ENCODE results near the gene TSPOAP1. TPM values are rescaled to one million over a fixed set of nuclear protein-coding genes. Genes with fewer than 3 reads are reported as not detected.

The TSPOAP1 gene
- total RNA-seq, 4 donors from 2014 or later, result 0.59 to 43.7 (median 32.4) TPM

DNA sequence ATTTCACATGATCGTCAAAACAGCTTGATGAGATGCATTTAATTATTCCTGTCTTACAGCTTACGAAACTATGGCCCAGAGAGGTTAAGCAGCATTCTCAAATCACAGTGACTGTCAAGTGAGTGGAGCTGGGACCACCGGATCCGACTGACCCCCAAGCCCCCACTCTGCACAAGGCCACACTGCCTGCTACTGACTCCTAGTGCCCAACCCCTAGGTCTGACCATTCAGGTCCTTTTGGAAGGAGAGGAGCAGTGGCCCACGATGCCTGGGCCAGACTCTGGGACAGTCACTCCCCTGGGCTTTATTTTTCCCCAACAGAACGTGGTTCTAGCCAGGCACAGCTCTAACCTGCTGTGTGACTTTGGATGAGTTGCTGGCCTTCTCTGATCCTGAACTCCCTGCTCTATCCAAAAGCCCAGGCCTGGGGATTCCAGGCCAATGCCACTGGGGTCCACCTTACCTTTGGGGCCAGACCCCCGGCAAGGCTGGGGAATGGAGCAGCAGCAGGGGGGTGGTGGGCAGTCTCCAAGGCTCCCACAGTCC lies 9.9 kb downstream of the TSPOAP1 start:
- DNase-seq, result peak; percentile 3 to 9
- H3K4me1 ChIP-seq, result no peaks in the 10 kb centered on the region
- no peaks in the 10 kb centered on the region for H3K9me3 ChIP-seq
- no peak overlapping the region for H3K4me3 ChIP-seq
- H3K27ac ChIP-seq, result no peak overlapping the region
- no peaks in the 10 kb centered on the region for H3K27me3 ChIP-seq
- intact Hi-C loops (cut with DNase I; ENCODE audit: low total_unique reads), result no loop called here
- TF ChIP-seq CTCF (IDR thresholded peaks at IDR 0.05) (no peak), POLR2A (IDR thresholded peaks at IDR 0.05) (no peak)
- H3K36me3 ChIP-seq, result no peaks in the 10 kb centered on the region

DNA sequence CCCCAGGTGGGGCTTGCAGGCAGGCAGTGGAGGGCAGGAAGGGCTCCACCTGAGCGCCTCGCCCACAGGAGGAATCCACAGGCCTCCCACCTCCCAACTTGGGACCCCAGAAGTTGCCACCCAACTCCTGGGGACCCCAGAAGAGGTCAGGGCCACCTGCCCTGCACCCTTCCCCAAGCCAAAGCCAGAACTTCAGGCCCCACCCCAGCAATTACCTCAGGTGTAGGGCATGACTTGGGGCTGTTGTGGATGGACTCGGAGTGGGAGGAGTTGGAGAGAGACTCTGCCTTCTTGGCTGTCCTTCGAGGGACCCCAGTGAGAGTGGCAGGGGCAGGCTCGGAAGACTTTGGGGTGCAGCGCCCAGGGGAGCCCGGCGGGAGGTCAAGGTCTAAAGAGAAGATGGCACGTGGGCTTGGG lies 10.5 kb downstream of the TSPOAP1 start:
- Histone ChIP-seq H3K27ac (no peak overlapping the region), H3K9me3 (no peaks in the 10 kb centered on the region), H3K4me3 (no peak overlapping the region), H3K4me1 (no peaks in the 10 kb centered on the region), H3K27me3 (no peaks in the 10 kb centered on the region), H3K36me3 (no peaks in the 10 kb centered on the region)
- TF ChIP-seq POLR2A (IDR thresholded peaks at IDR 0.05) (no peak), CTCF (IDR thresholded peaks at IDR 0.05) (no peak)
- intact Hi-C loops (cut with DNase I; ENCODE audit: low total_unique reads), result no loop called here
- DNase-seq, result peak; percentile 8 to 11

DNA sequence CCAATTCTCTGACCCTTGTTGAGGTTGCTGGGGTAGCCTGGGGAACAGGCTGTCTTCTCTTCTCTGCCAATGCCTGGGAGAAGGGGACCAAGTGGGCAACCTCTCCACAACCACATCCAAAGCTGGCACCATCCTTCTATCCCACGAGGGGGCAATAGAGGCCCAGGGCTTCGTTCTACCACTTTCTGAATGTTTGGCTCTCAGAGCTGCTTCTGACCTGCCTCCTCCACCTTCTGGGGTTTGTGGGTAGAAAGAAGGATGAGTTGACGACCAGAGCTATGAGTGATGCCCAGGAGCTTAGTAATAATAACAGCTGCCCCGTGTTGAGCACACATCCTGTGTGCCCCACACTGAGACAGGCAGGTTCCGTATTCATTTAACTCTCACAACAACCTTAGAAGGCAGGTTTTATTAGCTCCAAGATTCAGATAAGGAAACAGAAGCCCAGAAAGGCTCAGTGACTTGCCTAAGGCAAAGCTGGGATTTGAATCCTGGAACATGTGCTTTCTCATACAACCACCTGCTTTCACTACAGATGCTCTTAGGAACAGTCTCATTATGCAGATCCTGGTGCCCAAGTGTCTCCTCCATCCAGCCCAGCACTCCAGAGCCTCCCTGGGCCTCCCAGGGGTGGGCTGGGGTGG lies 11.1 kb downstream of the TSPOAP1 start:
- Histone ChIP-seq H3K36me3 (no peaks in the 10 kb centered on the region), H3K4me3 (no peak overlapping the region), H3K27ac (no peak overlapping the region), H3K27me3 (no peaks in the 10 kb centered on the region), H3K4me1 (no peaks in the 10 kb centered on the region), H3K9me3 (no peaks in the 10 kb centered on the region)
- TF ChIP-seq CTCF (IDR thresholded peaks at IDR 0.05), result peak; percentile 16 to 41 (median 32)
- TF ChIP-seq POLR2A (IDR thresholded peaks at IDR 0.05), result no peak
- intact Hi-C loops (cut with DNase I; ENCODE audit: low total_unique reads), result no loop called here
- peak; percentile 17 to 22 for DNase-seq

DNA sequence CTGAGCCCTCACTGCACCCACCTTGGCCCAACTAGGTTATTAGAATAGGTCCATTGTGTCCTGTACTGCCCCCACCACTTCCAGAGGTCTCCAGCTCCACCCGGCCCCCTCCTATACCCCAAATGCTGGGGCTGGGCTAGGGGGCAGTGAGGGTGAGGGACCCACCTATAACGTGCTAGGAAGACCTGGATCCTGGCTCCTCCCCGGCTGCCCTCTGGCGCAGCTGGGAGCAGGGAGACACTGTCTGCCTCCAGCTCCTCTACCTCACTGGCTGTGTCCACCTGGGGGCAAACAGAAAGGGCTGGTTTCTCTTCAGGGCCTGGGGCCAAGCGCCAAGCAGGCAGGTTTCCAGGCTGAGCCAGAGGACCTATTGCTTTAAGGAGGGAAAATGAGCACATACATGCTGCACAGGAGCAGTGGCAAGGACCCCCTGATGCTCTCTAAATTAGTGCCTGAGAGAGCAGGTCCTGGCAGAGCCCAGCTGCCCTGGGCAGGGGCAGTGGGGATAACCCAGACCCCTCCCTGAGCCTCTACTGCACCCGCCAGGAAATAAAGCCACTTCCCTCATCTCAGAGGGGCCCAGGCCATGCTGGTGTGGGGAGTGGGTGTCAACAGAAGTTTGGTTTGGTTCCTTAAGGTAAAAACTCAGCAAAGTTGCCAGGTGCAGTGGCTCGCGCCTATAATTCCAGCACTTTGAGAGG lies 12.2 kb downstream of the TSPOAP1 start:
- Histone ChIP-seq H3K4me1 (no peaks in the 10 kb centered on the region), H3K9me3 (no peaks in the 10 kb centered on the region), H3K27ac (no peak overlapping the region), H3K4me3 (no peak overlapping the region), H3K36me3 (no peaks in the 10 kb centered on the region), H3K27me3 (no peaks in the 10 kb centered on the region)
- intact Hi-C loops (cut with DNase I; ENCODE audit: low total_unique reads), result no loop called here
- DNase-seq, result peak in 1 of 2 donors; percentile 6
- TF ChIP-seq CTCF (IDR thresholded peaks at IDR 0.05) (no peak), POLR2A (IDR thresholded peaks at IDR 0.05) (no peak)

- Histone ChIP-seq H3K27ac (no peak overlapping the region), H3K9me3 (no peaks in the 10 kb centered on the region), H3K36me3 (no peaks in the 10 kb centered on the region), H3K27me3 (no peaks in the 10 kb centered on the region), H3K4me1 (no peaks in the 10 kb centered on the region), H3K4me3 (no peak overlapping the region)
- TF ChIP-seq POLR2A (IDR thresholded peaks at IDR 0.05) (no peak), CTCF (IDR thresholded peaks at IDR 0.05) (no peak)
- intact Hi-C loops (cut with DNase I; ENCODE audit: low total_unique reads), result no loop called here
- no peak for DNase-seq
Measured at GRCh38 chr17:58315750-58316149, 12.8 kb downstream of the TSPOAP1 start.

All from uterus (tissue), 4 donors.